Endothelial cell of umbilical vein (primary cell): ENCODE measurements around the gene RBKS.

Experiments used
- CTCF ChIP-seq, 2 donors: IDR thresholded peaks; 1 replicate in 1 of 2; 2 replicates in 1 of 2; pipeline ENCODE4 v1.5.1; 2011; ENCODE audit warnings: low read length in 2 of 2, mild to moderate bottlenecking in 2 of 2, moderate library complexity in 2 of 2, control low read depth in 1 of 2, inconsistent platforms in 1 of 2, low read depth in 1 of 2; ENCODE audit not compliant: insufficient read depth in 1 of 2; ENCODE audit errors: extremely low read depth in 1 of 2
- EZH2 ChIP-seq: IDR thresholded peaks from 2 replicates; pipeline ENCODE4 v1.6.1; 2012; ENCODE audit warnings: borderline replicate concordance, low read depth, mild to moderate bottlenecking, moderate library complexity, low read length, inconsistent platforms; ENCODE audit not compliant: severe bottlenecking
- POLR2A ChIP-seq: IDR thresholded peaks from 2 replicates; pipeline ENCODE4 v1.6.1; 2012; ENCODE audit warnings: low read depth, mild to moderate bottlenecking, control low read depth, low read length
- POLR2AphosphoS5 ChIP-seq: IDR thresholded peaks from 2 replicates; pipeline ENCODE4 v1.6.1; 2012; ENCODE audit warnings: low read depth, mild to moderate bottlenecking, control low read depth, low read length, moderate library complexity; ENCODE audit not compliant: insufficient read depth
- TF ChIP-seq, protein P1 (sequence below): IDR thresholded peaks from 2 replicates; pipeline ENCODE4 v1.6.1; 2011; ENCODE audit not compliant: insufficient read depth, insufficient read length

- no peak for TF ChIP-seq CTCF (IDR thresholded peaks at IDR 0.05; ENCODE audit: extremely low read depth in 1 of 2, insufficient read depth in 1 of 2, low read depth in 1 of 2, low read length in 2 of 2)
- no peak for TF ChIP-seq POLR2A
- TF ChIP-seq, protein P1, sequence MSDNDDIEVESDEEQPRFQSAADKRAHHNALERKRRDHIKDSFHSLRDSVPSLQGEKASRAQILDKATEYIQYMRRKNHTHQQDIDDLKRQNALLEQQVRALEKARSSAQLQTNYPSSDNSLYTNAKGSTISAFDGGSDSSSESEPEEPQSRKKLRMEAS = no peak
- no peak for TF ChIP-seq EZH2
- no peak for TF ChIP-seq POLR2AphosphoS5
These were observed 30.1 kb downstream of the RBKS start for GRCh38 chr2:27860111-27860510.
